HUES6 (cell line): ENCODE data around the gene ARID2.

Experiments used
- H3K27ac ChIP-seq: 2 replicates; pipeline ENCODE4 v1.7.0; 2013; ENCODE audit warnings: low read depth, mild to moderate bottlenecking, low read length, inconsistent platforms
- H3K27me3 ChIP-seq: 2 replicates; pipeline ENCODE4 v1.6.1; 2013; ENCODE audit warnings: low read length; ENCODE audit not compliant: control insufficient read depth, insufficient read depth
- H3K36me3 ChIP-seq: 2 replicates; pipeline ENCODE4 v1.6.1; 2013; ENCODE audit warnings: low read length; ENCODE audit not compliant: control insufficient read depth, insufficient read depth
- H3K4me1 ChIP-seq: 2 replicates; pipeline ENCODE4 v1.6.1; 2013; ENCODE audit warnings: low read length; ENCODE audit not compliant: control insufficient read depth, insufficient read depth
- H3K4me3 ChIP-seq: 2 replicates; pipeline ENCODE4 v1.5.1; 2013; ENCODE audit warnings: low read depth, low read length
- H3K9ac ChIP-seq: one replicate; pipeline ENCODE4 v1.6.1; 2013; ENCODE audit warnings: mild to moderate bottlenecking, low read length
- H3K9me3 ChIP-seq: 2 replicates; pipeline ENCODE4 v1.6.1; 2013; ENCODE audit warnings: low read depth, low read length; ENCODE audit not compliant: control insufficient read depth, insufficient read depth

Gene ARID2

GRCh38 chr12:45697371-45697770 lies 32.1 kb upstream of the ARID2 start:
- no peaks in the 10 kb centered on the region for H3K4me1 ChIP-seq
- no peak overlapping the region for H3K9ac ChIP-seq
- no peak overlapping the region for H3K27ac ChIP-seq
- no peak overlapping the region for H3K4me3 ChIP-seq
- H3K36me3 ChIP-seq: no peaks in the 10 kb centered on the region
- H3K27me3 ChIP-seq: no peaks in the 10 kb centered on the region
- peaks cover 10% of the 10 kb centered on the region; the same call in 1 of the 2 replicates for H3K9me3 ChIP-seq

DNA sequence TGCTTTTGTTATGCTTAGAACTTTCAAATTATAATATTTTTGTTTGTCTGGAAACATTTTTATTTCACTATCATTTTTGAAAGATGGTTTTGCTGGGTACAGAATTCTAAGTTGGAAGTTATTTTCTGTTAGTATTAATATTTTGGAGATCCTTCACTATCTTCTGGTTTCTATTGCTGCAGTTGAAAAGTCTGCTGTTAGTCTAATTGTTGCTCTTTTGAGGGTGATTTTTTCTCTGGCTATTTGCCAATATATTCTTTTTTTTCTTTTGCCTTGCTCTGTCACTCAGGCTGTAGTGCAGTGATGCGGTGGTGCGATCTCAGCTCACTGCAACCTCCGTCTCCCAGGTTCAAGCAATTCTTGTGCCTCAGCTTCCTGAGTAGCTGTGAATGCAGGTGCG lies 28.2 kb upstream of the ARID2 start:
- H3K4me3 ChIP-seq: no peak overlapping the region
- no peak overlapping the region for H3K27ac ChIP-seq

GRCh38 chr12:45703942-45704341 lies 25.6 kb upstream of the ARID2 start:
- peaks cover 7% of the 10 kb centered on the region; the same call in 1 of the 2 replicates for H3K4me1 ChIP-seq
- no peak overlapping the region for H3K4me3 ChIP-seq
- no peak overlapping the region for H3K27ac ChIP-seq
- no peaks in the 10 kb centered on the region for H3K36me3 ChIP-seq
- H3K9ac ChIP-seq: no peak overlapping the region
- no peaks in the 10 kb centered on the region for H3K9me3 ChIP-seq
- H3K27me3 ChIP-seq: no peaks in the 10 kb centered on the region

More for the DNA sequence above, 28.2 kb upstream of the ARID2 start:
- Histone ChIP-seq H3K4me1 (no peaks in the 10 kb centered on the region), H3K9ac (no peak overlapping the region), H3K36me3 (no peaks in the 10 kb centered on the region), H3K9me3 (peaks cover 8% of the 10 kb centered on the region; the same call in 1 of the 2 replicates), H3K27me3 (no peaks in the 10 kb centered on the region)

GRCh38 chr12:45704968-45705367 lies 24.5 kb upstream of the ARID2 start:
- H3K9me3 ChIP-seq: no peaks in the 10 kb centered on the region
- H3K9ac ChIP-seq: no peak overlapping the region
- no peaks in the 10 kb centered on the region for H3K27me3 ChIP-seq
- H3K36me3 ChIP-seq: no peaks in the 10 kb centered on the region
- H3K4me1 ChIP-seq: peaks cover 7% of the 10 kb centered on the region; the same call in 1 of the 2 replicates
- no peak overlapping the region for H3K4me3 ChIP-seq
- H3K27ac ChIP-seq: no peak overlapping the region

DNA sequence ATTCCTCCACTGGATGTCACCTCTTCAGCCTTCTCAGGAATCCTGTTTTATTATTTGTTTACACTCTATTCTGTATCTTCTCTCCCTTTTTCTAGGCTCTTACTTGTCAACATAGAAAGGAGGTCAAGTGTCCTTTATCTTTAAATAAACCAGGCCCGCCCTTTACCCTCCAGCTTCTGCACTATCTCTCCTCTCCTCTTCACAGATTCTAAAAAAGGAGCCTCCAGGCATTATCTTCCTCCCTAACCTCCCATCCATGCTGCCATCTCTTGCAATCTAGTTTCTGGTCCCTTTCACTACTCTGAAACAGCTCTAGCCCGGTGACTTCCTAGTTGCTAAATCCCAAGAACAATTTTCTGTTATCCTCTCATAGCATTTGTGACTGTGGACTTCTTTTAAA lies 24.1 kb upstream of the ARID2 start:
- H3K4me1 ChIP-seq: peaks cover 7% of the 10 kb centered on the region; the same call in 1 of the 2 replicates
- H3K4me3 ChIP-seq: no peak overlapping the region
- H3K27me3 ChIP-seq: no peaks in the 10 kb centered on the region
- no peak overlapping the region for H3K27ac ChIP-seq
- no peak overlapping the region for H3K9ac ChIP-seq
- H3K9me3 ChIP-seq: no peaks in the 10 kb centered on the region
- no peaks in the 10 kb centered on the region for H3K36me3 ChIP-seq

- Histone ChIP-seq H3K27ac (no peak overlapping the region), H3K4me3 (no peak overlapping the region), H3K9me3 (no peaks in the 10 kb centered on the region), H3K9ac (no peak overlapping the region), H3K27me3 (no peaks in the 10 kb centered on the region), H3K36me3 (no peaks in the 10 kb centered on the region), H3K4me1 (peaks cover 7% of the 10 kb centered on the region; the same call in 1 of the 2 replicates)
These were observed 22.2 kb upstream of the ARID2 start for GRCh38 chr12:45707241-45707857.

- H3K9me3 ChIP-seq: no peaks in the 10 kb centered on the region
- no peak overlapping the region for H3K9ac ChIP-seq
- no peaks in the 10 kb centered on the region for H3K27me3 ChIP-seq
- no peak overlapping the region for H3K4me3 ChIP-seq
- no peak overlapping the region for H3K27ac ChIP-seq
- H3K4me1 ChIP-seq: peaks cover 7% of the 10 kb centered on the region; the same call in 1 of the 2 replicates
- H3K36me3 ChIP-seq: no peaks in the 10 kb centered on the region
These were observed 21.1 kb upstream of the ARID2 start for GRCh38 chr12:45708363-45708762.

- H3K4me3 ChIP-seq: no peak overlapping the region
These were observed 20.6 kb upstream of the ARID2 start for GRCh38 chr12:45708901-45709300.

DNA sequence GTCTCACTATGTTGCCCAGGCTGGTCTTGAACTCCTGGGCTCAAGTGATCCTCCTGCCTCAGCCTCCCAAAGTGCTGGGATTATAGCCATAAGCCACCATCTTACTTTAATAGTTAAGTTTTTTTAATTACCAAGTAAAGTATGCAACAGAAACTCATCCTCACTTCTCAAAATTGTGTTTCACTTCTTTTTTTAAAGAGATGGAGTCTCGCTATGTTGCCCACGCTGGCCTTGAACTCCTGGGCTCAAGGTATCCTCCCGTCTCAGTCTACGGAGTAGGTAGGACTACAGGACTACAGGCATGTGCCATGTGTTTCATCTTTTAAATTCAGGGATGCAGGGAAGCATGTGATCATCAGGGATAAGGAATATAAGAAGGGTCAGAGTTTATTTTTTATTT lies 17.2 kb upstream of the ARID2 start:
- Histone ChIP-seq H3K27ac (no peak overlapping the region), H3K4me3 (no peak overlapping the region), H3K9me3 (no peaks in the 10 kb centered on the region)

More at GRCh38 chr12:45708901-45709300, 20.6 kb upstream of the ARID2 start:
- Histone ChIP-seq H3K36me3 (no peaks in the 10 kb centered on the region), H3K9me3 (no peaks in the 10 kb centered on the region), H3K27me3 (no peaks in the 10 kb centered on the region), H3K9ac (no peak overlapping the region), H3K4me1 (peaks cover 7% of the 10 kb centered on the region; the same call in 1 of the 2 replicates), H3K27ac (no peak overlapping the region)

GRCh38 chr12:45713078-45713477 lies 16.4 kb upstream of the ARID2 start:
- Histone ChIP-seq H3K27ac (no peak overlapping the region), H3K36me3 (no peaks in the 10 kb centered on the region), H3K4me3 (no peak overlapping the region), H3K9ac (no peak overlapping the region), H3K27me3 (no peaks in the 10 kb centered on the region), H3K4me1 (peaks cover 7% of the 10 kb centered on the region; the same call in 1 of the 2 replicates), H3K9me3 (no peaks in the 10 kb centered on the region)

More for the DNA sequence above, 17.2 kb upstream of the ARID2 start:
- Histone ChIP-seq H3K36me3 (no peaks in the 10 kb centered on the region), H3K27me3 (no peaks in the 10 kb centered on the region), H3K9ac (no peak overlapping the region), H3K4me1 (peaks cover 7% of the 10 kb centered on the region; the same call in 1 of the 2 replicates)

- Histone ChIP-seq H3K27me3 (no peaks in the 10 kb centered on the region), H3K4me1 (no peaks in the 10 kb centered on the region)
These were observed 11.2 kb upstream of the ARID2 start for GRCh38 chr12:45718306-45718705.

More at GRCh38 chr12:45718306-45718705, 11.2 kb upstream of the ARID2 start:
- no peaks in the 10 kb centered on the region for H3K36me3 ChIP-seq
- no peaks in the 10 kb centered on the region for H3K9me3 ChIP-seq
- no peak overlapping the region for H3K4me3 ChIP-seq
- H3K27ac ChIP-seq: no peak overlapping the region
- no peak overlapping the region for H3K9ac ChIP-seq
